Measurements from ENCODE around the gene WDR37.

Gene WDR37

DNA sequence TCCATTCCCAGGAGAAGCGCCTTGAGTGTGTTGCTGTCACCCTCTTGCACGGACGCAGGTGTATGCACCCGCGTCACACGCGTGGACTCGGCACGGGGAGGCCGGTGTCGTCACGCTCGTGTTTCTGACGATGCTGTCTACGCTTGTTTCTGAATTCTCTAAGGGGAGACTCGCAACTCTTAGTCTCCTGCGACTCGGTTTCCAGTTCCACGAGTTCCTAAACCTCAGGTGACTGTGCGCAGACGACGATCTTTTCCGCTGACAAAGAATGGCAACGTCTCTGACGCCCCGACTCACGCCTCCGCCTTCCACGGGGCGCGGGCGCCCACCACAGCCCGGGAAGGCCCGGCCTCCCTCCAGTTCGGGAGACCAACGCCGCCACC lies 7.8 kb upstream of the WDR37 start:
- peak overlapping the region; percentile 91 for H3K4me3 ChIP-seq (ENCODE audit: low read depth, low read length)
- TF ChIP-seq, protein P1, sequence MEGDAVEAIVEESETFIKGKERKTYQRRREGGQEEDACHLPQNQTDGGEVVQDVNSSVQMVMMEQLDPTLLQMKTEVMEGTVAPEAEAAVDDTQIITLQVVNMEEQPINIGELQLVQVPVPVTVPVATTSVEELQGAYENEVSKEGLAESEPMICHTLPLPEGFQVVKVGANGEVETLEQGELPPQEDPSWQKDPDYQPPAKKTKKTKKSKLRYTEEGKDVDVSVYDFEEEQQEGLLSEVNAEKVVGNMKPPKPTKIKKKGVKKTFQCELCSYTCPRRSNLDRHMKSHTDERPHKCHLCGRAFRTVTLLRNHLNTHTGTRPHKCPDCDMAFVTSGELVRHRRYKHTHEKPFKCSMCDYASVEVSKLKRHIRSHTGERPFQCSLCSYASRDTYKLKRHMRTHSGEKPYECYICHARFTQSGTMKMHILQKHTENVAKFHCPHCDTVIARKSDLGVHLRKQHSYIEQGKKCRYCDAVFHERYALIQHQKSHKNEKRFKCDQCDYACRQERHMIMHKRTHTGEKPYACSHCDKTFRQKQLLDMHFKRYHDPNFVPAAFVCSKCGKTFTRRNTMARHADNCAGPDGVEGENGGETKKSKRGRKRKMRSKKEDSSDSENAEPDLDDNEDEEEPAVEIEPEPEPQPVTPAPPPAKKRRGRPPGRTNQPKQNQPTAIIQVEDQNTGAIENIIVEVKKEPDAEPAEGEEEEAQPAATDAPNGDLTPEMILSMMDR (conservative IDR thresholded peaks at IDR 0.05; ENCODE audit: low read depth, low read length): no peak
- peak; percentile 47 for DNase-seq (ENCODE audit: low read depth)

DNA sequence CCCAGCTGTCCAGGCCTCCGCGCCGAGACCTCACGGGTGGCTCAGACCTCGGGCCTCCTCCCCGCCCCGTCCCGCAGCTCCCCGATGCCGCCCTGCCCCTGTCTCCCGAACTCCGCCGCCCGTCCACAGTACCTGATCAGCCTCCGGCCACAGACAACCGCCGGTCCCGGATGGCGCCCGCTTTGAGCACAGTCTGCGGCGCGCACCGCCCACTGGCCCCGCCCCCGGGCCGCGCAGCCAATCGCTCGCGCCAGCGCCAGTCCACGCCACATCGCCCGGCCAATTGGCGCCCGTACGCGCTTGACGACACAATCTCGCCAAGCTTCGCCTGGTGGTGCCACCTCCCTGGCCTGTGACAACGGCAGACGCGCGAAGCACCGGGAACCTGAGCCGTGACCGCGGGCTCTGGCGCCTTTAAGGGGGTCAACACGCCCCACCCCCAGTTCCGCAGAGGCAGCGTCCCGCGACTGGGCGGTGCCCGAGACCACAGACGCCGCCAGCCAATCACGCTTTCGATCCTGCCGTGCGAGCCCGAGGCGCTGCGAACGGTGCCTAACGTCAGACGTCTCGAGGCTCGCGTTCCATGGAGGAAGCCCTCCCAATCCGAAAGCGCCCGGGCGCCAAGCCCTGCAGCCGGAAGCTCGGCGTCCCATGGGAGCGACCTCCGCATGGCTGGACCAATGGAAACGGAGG lies 7.3 kb upstream of the WDR37 start, which contains the start of gene IDI1:
TSS of gene IDI1 (minus strand) at position 388 of the 693 bp plus-strand sequence. CDS start at position 272, 116 bp downstream.
- H3K4me3 ChIP-seq (ENCODE audit: low read depth, low read length): peak within 1 kb of the TSS; percentile 91
- peak; percentile 100 for DNase-seq (ENCODE audit: low read depth)
- TF ChIP-seq, protein P1 (conservative IDR thresholded peaks at IDR 0.05; ENCODE audit: low read depth, low read length): no peak

DNA sequence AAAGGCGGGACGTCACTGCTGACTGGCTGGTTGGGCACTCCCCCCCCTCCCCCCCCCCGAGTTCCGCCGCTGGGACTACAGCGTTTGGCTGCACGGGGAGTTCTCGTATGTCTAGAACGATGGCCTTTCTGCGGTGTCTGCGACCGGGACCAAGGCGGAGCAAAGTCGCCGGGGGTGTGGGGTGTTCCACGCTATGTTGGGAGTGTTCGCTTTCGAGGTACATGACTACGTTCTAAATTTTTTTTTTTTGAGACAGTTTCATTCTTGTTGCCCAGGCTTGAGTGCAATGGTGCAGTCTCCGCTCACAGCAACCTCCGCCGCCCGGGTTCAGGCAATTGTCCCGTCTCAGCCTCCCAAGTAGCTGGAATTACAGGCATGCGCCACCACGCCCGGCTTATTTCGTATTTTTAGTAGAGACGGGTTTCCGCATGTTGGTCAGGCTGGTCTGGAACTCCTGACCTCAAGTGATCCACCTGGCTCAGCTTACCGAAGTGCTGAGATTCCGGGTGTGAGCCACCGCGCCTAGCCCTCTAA lies 6.7 kb upstream of the WDR37 start:
- peak overlapping the region; percentile 91 for H3K4me3 ChIP-seq (ENCODE audit: low read depth, low read length)
- TF ChIP-seq, protein P1 (conservative IDR thresholded peaks at IDR 0.05; ENCODE audit: low read depth, low read length): no peak
- DNase-seq (ENCODE audit: low read depth): peak; percentile 59

DNA sequence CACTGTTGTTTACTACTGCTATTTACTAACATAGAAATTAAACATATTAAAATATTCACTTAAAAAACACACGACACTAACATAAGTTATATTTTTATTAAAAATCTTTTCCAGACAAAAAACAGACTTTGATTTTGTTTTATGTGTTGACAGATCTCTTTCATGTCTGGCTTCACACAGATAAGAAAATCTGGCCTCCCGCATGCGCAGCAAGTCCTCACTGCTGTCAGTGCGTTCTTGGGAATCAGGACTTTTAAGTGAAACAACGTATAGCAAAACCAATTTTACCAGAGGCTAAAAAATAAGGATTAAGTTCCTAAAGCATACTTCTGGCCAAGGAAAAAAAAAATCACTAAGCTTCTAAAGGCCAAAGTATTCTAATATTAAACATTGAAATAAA lies 6.0 kb upstream of the WDR37 start:
- DNase-seq (ENCODE audit: low read depth): peak; percentile 57
- TF ChIP-seq, protein P1 (conservative IDR thresholded peaks at IDR 0.05; ENCODE audit: low read depth, low read length): no peak
- H3K4me3 ChIP-seq (ENCODE audit: low read depth, low read length): peak overlapping the region; percentile 91

DNA sequence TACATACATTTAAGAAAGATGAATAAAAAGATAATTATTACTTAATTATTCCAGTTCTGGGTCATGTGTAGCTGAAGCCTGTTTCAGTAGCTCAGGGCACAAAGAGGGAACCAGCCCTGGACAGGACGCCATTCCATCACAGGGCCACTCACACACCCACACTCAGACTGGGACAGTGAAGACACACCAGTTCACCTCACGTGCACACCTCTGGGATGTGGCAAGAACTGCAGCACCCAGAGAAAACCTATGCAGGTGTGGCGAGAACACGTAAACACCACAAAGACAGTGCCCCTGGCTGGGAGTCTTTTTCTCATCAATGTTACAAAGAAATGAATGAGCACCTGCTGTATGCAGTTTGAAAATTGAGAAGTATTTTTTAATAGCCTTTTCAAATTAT lies 5.6 kb upstream of the WDR37 start:
- TF ChIP-seq, protein P1 (conservative IDR thresholded peaks at IDR 0.05; ENCODE audit: low read depth, low read length): no peak
- peak overlapping the region; percentile 91 for H3K4me3 ChIP-seq (ENCODE audit: low read depth, low read length)
- no peak for DNase-seq (ENCODE audit: low read depth)

DNA sequence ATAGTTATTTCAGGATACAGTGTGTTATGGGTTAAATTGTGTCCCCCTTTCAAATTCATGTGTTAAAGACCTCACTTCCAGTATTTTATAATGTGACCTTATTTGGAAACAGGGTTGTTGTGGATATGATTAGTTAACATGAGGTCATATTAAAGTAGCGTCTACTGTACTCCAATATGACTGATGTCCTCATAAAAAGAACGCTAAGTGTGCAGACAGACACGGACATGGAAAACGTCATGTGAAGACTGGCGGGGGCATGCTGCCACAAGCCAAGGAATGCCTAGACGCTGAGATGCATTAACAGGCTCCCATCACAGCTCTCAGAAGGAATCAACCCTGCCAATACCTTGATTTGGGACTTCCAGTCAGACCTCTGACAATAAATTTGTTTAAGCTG lies 1.5 kb upstream of the WDR37 start:
- no peak overlapping the region for H3K4me3 ChIP-seq (ENCODE audit: low read depth, low read length)
- TF ChIP-seq, protein P1 (conservative IDR thresholded peaks at IDR 0.05; ENCODE audit: low read depth, low read length): no peak
- DNase-seq (ENCODE audit: low read depth): no peak
